ENCODE results near the gene CDCP2.

DNA sequence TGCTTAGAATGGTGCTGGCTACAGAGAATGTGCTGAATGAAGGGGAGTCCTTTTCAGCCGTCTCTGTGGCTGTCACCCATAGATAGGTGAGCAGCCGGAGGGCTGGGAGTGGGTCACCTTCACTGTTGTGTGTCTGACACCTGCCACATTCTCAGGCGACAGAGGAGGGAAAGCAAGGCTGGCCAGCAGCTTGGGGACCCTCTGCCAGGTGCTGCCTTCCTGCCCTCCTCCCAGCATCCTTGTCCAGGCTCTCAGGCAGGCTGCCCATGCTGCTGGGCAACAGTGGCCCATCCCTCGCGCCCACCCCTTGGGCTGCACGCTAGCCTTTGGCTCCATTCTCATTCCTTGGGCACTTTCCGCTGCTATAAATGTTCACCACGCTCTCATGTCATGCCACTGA lies 24.9 kb upstream of the CDCP2 start:
- TF ChIP-seq, protein P1, sequence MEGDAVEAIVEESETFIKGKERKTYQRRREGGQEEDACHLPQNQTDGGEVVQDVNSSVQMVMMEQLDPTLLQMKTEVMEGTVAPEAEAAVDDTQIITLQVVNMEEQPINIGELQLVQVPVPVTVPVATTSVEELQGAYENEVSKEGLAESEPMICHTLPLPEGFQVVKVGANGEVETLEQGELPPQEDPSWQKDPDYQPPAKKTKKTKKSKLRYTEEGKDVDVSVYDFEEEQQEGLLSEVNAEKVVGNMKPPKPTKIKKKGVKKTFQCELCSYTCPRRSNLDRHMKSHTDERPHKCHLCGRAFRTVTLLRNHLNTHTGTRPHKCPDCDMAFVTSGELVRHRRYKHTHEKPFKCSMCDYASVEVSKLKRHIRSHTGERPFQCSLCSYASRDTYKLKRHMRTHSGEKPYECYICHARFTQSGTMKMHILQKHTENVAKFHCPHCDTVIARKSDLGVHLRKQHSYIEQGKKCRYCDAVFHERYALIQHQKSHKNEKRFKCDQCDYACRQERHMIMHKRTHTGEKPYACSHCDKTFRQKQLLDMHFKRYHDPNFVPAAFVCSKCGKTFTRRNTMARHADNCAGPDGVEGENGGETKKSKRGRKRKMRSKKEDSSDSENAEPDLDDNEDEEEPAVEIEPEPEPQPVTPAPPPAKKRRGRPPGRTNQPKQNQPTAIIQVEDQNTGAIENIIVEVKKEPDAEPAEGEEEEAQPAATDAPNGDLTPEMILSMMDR (IDR thresholded peaks at IDR 0.05), result no peak
- TF ChIP-seq POLR2A (IDR thresholded peaks at IDR 0.05), result no peak

All from esophagus squamous epithelium (tissue), 4 donors.